Measurements from ENCODE around the gene MTAP.
A peak's percentile ranks its signal among the peaks of the same experiment; 100 is the strongest.

Gene MTAP

DNA sequence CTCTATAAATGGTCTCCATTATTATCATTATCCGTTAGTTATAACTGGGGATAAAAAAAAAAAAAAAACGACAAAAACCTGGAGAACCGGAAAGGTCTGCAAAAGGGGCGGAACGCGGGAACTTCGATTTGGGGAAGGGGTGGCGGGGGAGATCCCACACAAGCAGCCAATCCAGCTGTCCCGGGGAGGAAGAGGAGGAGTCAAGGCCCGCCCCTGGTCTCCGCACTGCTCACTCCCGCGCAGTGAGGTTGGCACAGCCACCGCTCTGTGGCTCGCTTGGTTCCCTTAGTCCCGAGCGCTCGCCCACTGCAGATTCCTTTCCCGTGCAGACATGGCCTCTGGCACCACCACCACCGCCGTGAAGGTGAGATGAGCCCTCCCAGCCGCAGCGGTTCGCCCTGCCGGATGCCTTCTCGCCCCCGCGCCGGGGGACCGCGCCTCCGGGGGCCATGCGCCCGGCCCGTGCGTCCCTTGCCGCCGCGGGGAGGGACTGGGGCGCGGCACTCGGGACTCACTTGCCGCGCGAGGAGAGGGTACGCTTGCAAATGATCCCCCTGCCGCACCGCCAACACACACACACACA is at the start of gene MTAP:
MTAP (plus strand) TSS at position 219 of the 583 bp plus-strand sequence; CDS start at position 332, 113 bp downstream.
- peak; percentile 79 for DNase-seq

DNA sequence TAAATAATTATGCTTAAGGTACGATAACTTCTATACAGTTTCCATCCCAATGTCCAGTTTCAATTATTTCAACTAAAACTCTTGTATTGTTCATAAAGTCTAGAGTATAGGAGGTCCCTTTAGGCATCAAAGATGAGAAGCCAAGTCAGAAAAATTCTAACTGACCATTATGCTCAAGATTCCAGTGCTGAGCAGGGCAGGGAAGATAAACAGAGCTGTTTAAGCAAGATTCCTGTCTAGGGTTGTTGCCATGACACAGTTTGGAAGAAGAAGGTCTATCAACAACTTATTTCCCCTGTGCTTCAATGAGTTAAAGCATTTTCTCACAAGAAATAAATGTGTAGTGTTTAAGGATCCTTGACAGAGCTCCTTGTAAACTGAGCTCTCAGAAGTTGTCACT is 48.9 kb upstream of the MTAP start:
- no peak for DNase-seq

DNA sequence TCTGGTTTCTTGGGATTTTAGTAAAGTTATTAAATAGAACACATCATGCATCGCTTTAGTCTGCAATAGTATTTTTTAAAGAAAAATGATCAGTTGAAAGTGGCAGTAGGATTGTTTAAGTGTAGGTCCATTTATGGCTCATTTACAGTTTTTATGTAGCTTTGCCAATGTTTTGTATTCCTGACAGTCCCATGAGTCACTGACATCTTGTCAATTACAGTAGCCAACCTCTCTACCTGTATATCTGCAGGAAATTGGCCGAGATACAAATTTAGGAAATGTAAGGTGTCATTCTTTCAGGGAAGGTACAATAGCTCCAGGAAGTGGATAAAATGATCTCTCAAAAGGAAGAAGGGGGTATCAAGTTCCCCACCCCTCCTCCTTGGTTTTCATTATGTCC is 47.7 kb upstream of the MTAP start:
- no peak for DNase-seq

DNA sequence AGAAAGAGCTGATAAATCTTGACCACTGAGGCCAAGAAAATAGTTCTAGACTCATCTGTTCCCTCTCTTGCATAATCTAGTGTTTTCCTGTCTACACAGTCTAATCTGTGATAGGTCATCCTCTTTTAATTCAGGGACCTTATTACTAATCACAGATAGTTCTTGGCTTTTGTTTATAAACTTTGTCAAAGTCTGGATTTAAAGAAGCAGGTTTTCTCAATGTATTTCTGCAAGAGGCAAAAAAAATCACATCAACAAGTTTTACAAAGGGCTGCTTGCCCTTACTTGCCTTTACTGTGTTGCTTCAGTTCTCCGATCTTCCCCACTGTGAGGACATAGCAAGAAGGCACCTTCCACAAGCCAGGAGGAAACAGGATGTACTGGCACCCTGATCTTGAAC is 43.9 kb upstream of the MTAP start:
- no peak for DNase-seq

- DNase-seq: no peak
Measured at GRCh38 chr9:21761309-21761901, 41.0 kb upstream of the MTAP start.

- DNase-seq: no peak
Measured at GRCh38 chr9:21762064-21762463, 40.4 kb upstream of the MTAP start.

DNA sequence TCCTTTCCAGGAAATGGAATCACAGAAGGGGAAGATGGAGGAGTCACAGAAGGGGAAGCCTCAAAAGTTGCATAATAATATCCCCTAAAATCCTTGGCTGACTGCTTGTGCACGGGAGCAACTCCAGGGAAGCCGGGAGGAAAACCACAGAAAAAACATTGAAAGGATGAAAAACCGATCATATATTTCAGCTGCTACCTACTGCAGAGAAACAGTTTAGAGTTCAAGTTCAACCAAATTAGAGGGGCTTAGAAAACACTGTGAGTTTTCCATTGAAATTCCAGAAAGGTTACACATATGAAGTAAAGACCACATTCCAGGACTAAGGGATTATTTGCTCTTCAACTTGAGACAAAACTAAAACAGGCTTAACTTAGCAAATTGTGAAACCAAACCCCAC is 37.6 kb upstream of the MTAP start:
- DNase-seq: no peak

DNA sequence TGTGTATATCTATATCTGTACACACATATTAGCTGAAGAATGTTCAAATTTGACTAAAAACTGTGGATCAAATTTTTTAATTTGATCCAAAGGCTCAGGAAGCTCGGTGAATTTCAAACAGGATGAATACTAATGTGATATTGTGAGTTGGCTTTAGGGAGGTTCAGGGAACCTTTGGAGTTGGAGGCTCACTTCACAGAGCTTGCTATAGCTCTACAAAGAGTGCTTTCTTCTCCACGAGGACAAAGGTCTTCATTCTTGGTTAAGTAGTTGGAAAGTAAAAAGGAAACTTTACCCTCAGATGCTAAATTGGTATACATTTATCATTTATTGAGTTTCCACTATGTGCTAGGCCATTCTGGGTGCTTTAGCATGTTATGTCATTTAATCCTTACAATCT is 36.3 kb upstream of the MTAP start:
- no peak for DNase-seq

DNA sequence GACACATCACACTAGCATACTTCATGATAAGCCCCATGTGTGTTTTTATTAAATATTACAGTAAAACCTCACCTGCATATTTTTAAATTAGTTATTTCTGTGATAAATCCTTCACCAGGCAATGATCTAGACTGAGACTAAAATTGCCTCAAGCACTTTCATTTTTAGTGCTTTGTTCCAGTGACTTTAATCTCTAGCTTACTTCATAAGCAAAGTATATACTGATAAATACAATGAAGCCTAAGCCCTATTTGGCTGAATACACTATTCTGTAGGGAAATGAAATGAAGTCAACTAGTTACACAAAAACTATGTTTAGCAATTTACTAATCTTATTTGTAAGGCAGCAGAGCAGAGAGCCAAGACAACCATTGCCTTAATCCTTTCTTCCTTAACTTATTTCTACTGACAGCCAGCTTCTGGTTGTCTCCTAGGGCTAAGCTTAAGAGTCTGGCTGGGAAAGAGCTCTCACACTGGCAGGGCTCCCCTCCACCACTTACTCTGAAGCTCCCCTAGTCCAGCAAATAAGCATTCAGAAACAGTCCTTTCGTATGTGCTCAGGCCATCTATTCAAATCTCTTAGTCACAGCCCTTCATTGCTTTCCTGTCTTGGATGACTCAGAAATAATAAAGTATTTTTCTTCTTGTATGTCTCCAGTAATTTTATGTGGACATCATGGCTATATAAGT is 31.4 kb upstream of the MTAP start:
- DNase-seq: no peak

- peak; percentile 33 for DNase-seq
Measured at GRCh38 chr9:21777701-21778100, 24.7 kb upstream of the MTAP start.

DNA sequence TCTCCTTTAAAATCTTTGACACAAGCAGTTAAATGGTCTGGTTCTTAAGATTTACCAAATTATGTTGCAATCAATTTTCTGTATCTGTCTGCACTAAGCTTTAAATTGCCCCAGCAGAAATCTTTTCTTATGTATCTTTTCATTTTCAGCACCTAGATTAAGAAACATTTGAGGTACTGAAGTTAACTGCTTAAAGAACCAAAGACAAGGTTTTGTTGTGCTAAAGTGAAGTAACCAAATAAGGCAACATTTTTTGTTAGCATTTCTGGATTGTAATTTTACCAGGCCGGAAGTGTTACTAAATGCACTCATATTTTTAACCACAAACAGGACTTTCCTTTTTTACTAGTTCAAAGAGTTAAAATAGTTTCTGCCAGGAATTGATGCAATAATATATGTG is 24.1 kb upstream of the MTAP start:
- DNase-seq: no peak

DNA sequence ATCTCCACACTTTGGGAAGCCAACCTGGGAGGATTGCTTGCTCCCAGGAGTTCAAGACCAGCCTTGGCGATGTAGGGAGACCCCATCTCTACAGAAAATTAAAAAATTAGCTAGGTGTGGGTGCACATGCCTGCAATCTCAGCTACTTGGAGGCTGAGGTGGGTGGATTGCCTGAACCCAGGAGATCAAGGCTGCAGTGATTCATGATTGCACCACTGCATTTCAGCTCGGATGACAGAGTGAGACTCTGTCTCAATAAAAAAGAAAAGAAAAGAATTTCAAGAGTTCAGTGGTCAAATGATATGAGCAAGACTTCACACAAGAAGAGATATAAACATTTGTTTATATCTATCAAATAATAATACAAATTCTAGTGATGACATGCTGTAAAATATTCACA is 23.0 kb upstream of the MTAP start:
- DNase-seq: no peak

GRCh38 chr9:21781656-21782055 is 20.8 kb upstream of the MTAP start:
- no peak for DNase-seq

DNA sequence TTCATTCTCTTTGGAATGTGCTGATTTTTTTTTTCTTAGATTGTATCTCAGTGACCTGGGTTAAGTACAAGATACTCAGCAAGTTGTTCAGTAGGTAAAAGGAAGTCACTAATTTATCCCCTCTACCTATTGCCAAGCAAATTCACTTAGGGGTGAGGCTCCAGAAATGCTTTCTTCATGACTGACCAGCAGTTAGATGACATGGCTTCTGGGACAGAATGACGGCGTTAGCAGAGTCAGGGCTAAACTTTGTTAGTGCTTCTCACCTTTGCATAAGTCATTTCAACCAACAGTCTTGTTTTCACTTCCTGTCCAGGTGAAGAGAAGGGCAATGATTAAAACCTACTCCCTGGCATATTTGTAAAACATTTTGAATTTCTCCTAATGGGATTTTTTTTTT is 20.2 kb upstream of the MTAP start:
- DNase-seq: no peak

- DNase-seq: no peak
Measured at GRCh38 chr9:21788752-21789151, 13.7 kb upstream of the MTAP start.

DNA sequence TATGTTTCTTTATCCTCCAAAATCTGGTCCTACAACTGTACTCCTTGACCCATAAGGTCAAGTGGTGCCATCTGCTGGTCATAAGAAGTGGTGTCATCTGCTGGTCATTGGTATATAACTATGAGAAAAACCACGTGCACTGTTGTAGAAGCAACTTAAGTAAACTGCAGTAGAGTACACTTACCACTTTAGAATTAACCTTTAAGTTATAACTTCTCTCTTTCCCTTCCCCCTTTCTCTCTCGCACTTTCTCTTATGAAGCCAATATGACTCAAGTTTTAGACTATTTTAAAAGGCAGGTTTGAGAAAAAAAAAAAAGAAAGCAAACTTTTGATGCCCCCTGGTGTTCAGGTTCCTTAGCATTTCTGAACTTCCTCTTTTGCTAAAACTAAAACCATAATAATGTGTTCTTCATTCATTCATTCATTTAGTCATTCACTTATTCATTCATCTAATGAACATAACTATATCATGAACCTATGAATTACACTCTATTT is 12.8 kb upstream of the MTAP start:
- DNase-seq: peak; percentile 56

- DNase-seq: no peak
Measured at GRCh38 chr9:21795483-21795882, 7.0 kb upstream of the MTAP start.

- DNase-seq: no peak
Measured at GRCh38 chr9:21796768-21797167, 5.7 kb upstream of the MTAP start.

DNA sequence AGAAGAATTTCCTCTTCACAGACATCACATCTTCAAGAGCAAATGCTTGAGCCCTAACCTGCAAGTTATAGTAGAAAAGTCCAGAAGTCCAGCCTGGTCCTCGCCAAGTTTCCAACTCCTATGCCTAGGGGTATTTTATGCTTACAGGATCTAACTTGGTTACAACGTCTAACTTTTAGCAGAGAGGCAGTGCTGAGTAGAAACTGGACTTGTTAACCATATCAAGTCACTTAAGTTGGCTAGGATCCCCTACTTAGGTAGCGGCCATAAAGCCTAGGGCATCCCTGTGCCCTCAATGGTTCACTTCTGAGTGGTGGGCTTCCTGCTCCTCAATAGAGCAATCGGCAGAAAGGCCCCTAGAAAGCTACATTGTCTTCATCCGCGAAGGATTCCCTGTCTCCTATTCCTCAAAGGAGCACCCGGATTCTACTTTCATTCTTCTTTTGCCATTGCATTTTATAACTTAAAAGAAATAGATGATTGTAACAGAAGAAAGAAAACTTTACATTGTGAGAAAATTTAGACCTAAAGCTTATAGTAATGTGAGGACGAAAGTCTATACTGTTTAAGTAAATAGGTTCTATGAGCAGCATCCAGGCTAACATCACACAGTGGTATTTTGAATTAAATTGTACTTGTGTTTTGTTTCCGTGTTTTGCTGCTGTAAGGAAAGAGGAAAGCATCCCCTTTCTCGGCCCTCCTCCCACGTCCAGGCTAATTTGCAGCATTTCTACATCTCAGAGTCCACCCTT is 1.3 kb upstream of the MTAP start:
- DNase-seq: no peak

DNA sequence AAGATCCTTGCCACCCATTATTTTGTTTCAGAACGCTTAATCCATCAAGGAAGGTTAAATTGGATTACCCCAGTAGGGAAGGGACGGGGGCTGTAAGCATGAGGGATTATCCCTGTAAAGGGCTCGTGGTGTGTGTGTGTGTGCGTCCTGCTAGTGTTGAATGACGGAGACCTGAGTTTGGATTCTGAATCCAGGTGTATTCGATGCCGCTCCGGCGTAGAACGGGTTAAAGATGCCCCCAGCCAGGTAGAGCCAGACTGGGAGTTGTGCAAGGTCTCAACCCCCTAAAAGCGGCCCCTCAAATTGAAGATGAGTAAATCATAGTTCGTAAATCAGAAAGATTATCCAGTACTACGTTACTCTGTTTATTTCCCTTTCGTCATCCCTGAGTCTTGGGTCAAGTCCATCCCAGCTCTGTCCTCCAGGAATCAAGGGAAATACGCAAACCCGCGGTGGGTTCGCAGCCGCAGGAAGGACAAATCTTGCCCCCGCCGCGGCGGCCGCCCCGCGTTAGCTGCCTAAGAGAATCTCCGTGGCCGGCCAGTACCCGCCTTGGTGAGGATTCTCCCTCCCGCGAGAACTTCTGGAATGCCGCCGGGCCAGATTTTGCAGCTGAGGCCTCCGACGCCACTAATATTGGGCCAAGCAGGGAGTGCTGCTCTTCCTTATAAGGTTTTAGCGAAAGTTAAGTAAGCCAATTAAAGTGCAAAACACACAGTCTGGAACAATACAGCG is 586 bp upstream of the MTAP start:
- DNase-seq: peak; percentile 34

DNA sequence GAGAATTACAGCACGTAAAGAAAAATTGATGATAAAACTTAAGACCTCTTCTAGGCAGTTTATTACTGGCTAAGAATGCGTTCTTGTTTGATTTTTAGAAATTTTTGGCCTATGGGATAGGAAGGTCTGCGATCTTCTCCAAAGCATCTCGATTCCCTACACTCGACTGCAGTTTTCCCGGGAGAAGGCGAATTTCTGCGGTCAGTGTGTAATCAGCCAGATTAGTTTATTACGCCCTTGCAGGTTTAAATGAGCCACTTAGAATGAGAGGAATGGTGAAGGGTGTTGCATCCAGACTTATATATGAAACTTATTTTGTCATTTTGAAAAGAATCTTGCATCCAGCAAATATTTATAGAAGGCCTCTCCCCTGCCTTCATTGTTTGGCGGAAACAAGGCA is 1.2 kb downstream of the MTAP start:
- DNase-seq: no peak

GRCh38 chr9:21804331-21804730 is 1.9 kb downstream of the MTAP start:
- DNase-seq: no peak

- DNase-seq: no peak
Measured at GRCh38 chr9:21804791-21805190, 2.4 kb downstream of the MTAP start.
